Stimulated activated effector memory CD8-positive, alpha-beta T cell treated with anti-CD3 and anti-CD28 coated beads, Interleukin-12 subunit alpha, Interleukin-12 subunit beta, amount 100 ng/mL, for 72 hours (primary cell): ENCODE measurements around the gene KCNMB4.

Source experiments
- ATAC-seq: fragments of 150-1000 bp; cut with Tn5 transposase; 2 replicates; pipeline ENCODE4 v1.10.0; 2021
- DNase-seq, 2 donors: peaks; one replicate each; pipeline ENCODE4 v3.0.0; 2021 to 2022; ENCODE audit warnings: low spot score in 2 of 2
- H3K27ac Mint-ChIP-seq: one replicate; pipeline ENCODE4 v1.8.0; 2022; ENCODE audit warnings: mild to moderate bottlenecking, mixed read lengths
- H3K36me3 Mint-ChIP-seq: one replicate; pipeline ENCODE4 v1.8.0; 2022; ENCODE audit warnings: mild to moderate bottlenecking, mixed read lengths
- H3K4me1 Mint-ChIP-seq: one replicate; pipeline ENCODE4 v1.8.0; 2022; ENCODE audit warnings: mixed read lengths
- H3K4me3 Mint-ChIP-seq: one replicate; pipeline ENCODE4 v1.8.0; 2022; ENCODE audit warnings: mild to moderate bottlenecking, mixed read lengths
- H3K9me3 Mint-ChIP-seq: one replicate; pipeline ENCODE4 v1.8.0; 2022; ENCODE audit warnings: mixed read lengths

The KCNMB4 gene

GRCh38 chr12:70399311-70399710 is 33.2 kb downstream of the KCNMB4 start:
- no peaks in the 10 kb centered on the region for H3K36me3 Mint-ChIP-seq
- ATAC-seq (no peak), DNase-seq (no peak)
- no peak overlapping the region for H3K27ac Mint-ChIP-seq
- no peak overlapping the region for H3K4me3 Mint-ChIP-seq
- no peaks in the 10 kb centered on the region for H3K4me1 Mint-ChIP-seq
- H3K9me3 Mint-ChIP-seq, result no peaks in the 10 kb centered on the region

- ATAC-seq (no peak), DNase-seq (no peak)
- no peaks in the 10 kb centered on the region for H3K36me3 Mint-ChIP-seq
- H3K4me3 Mint-ChIP-seq, result no peak overlapping the region
- no peaks in the 10 kb centered on the region for H3K9me3 Mint-ChIP-seq
- H3K27ac Mint-ChIP-seq, result no peak overlapping the region
- H3K4me1 Mint-ChIP-seq, result no peaks in the 10 kb centered on the region
These were observed 34.0 kb downstream of the KCNMB4 start for GRCh38 chr12:70400124-70400523.

GRCh38 chr12:70402597-70402996 is 36.5 kb downstream of the KCNMB4 start:
- no peak overlapping the region for H3K4me3 Mint-ChIP-seq
- ATAC-seq (no peak), DNase-seq (no peak)

GRCh38 chr12:70403826-70404225 is 37.7 kb downstream of the KCNMB4 start:
- no peak overlapping the region for H3K4me3 Mint-ChIP-seq
- no peak overlapping the region for H3K27ac Mint-ChIP-seq
- H3K9me3 Mint-ChIP-seq, result no peaks in the 10 kb centered on the region
- H3K36me3 Mint-ChIP-seq, result no peaks in the 10 kb centered on the region
- H3K4me1 Mint-ChIP-seq, result no peaks in the 10 kb centered on the region
- DNase-seq (no peak), ATAC-seq (no peak)

More at GRCh38 chr12:70402597-70402996, 36.5 kb downstream of the KCNMB4 start:
- Mint-ChIP-seq H3K36me3 (no peaks in the 10 kb centered on the region), H3K27ac (no peak overlapping the region), H3K9me3 (no peaks in the 10 kb centered on the region), H3K4me1 (no peaks in the 10 kb centered on the region)

GRCh38 chr12:70408004-70408790 is 42.1 kb downstream of the KCNMB4 start:
- Mint-ChIP-seq H3K36me3 (no peaks in the 10 kb centered on the region), H3K9me3 (no peaks in the 10 kb centered on the region), H3K4me3 (no peak overlapping the region), H3K4me1 (no peaks in the 10 kb centered on the region), H3K27ac (no peak overlapping the region)
- DNase-seq (no peak), ATAC-seq (no peak)

- H3K27ac Mint-ChIP-seq, result no peak overlapping the region
- no peak overlapping the region for H3K4me3 Mint-ChIP-seq
- ATAC-seq (no peak), DNase-seq (no peak)
- H3K9me3 Mint-ChIP-seq, result no peaks in the 10 kb centered on the region
- no peaks in the 10 kb centered on the region for H3K36me3 Mint-ChIP-seq
- no peaks in the 10 kb centered on the region for H3K4me1 Mint-ChIP-seq
These were observed 49.9 kb downstream of the KCNMB4 start for GRCh38 chr12:70415987-70416386.

- no peak overlapping the region for H3K4me3 Mint-ChIP-seq
- H3K9me3 Mint-ChIP-seq, result no peaks in the 10 kb centered on the region
- ATAC-seq (no peak), DNase-seq (no peak)
- H3K4me1 Mint-ChIP-seq, result no peaks in the 10 kb centered on the region
- H3K27ac Mint-ChIP-seq, result no peak overlapping the region
- H3K36me3 Mint-ChIP-seq, result no peaks in the 10 kb centered on the region
These were observed 51.0 kb downstream of the KCNMB4 start for GRCh38 chr12:70417121-70417520.

GRCh38 chr12:70418101-70418500 is 52.0 kb downstream of the KCNMB4 start:
- DNase-seq (no peak), ATAC-seq (peak; percentile 46)
- Mint-ChIP-seq H3K9me3 (no peaks in the 10 kb centered on the region), H3K36me3 (no peaks in the 10 kb centered on the region), H3K4me3 (no peak overlapping the region), H3K4me1 (no peaks in the 10 kb centered on the region), H3K27ac (no peak overlapping the region)

- no peak for ATAC-seq
- Mint-ChIP-seq H3K4me1 (no peaks in the 10 kb centered on the region), H3K27ac (no peak overlapping the region), H3K9me3 (no peaks in the 10 kb centered on the region), H3K36me3 (no peaks in the 10 kb centered on the region), H3K4me3 (no peak overlapping the region)
- no peak for DNase-seq
These were observed 56.5 kb downstream of the KCNMB4 start for GRCh38 chr12:70422631-70423030.

GRCh38 chr12:70426620-70427019 is 60.5 kb downstream of the KCNMB4 start:
- no peak overlapping the region for H3K4me3 Mint-ChIP-seq
- H3K36me3 Mint-ChIP-seq, result no peaks in the 10 kb centered on the region
- no peak for DNase-seq
- H3K9me3 Mint-ChIP-seq, result no peaks in the 10 kb centered on the region
- H3K4me1 Mint-ChIP-seq, result no peaks in the 10 kb centered on the region
- no peak overlapping the region for H3K27ac Mint-ChIP-seq
- ATAC-seq, result no peak

GRCh38 chr12:70427611-70428010 is 61.5 kb downstream of the KCNMB4 start:
- DNase-seq (no peak), ATAC-seq (no peak)
- Mint-ChIP-seq H3K4me1 (no peaks in the 10 kb centered on the region), H3K36me3 (no peaks in the 10 kb centered on the region), H3K27ac (no peak overlapping the region), H3K4me3 (no peak overlapping the region), H3K9me3 (no peaks in the 10 kb centered on the region)

- ATAC-seq (no peak), DNase-seq (no peak)
- no peak overlapping the region for H3K27ac Mint-ChIP-seq
- no peaks in the 10 kb centered on the region for H3K36me3 Mint-ChIP-seq
- H3K4me1 Mint-ChIP-seq, result no peaks in the 10 kb centered on the region
- H3K4me3 Mint-ChIP-seq, result no peak overlapping the region
- no peaks in the 10 kb centered on the region for H3K9me3 Mint-ChIP-seq
These were observed 64.3 kb downstream of the KCNMB4 start for GRCh38 chr12:70430400-70430799.

- no peak overlapping the region for H3K27ac Mint-ChIP-seq
- H3K4me3 Mint-ChIP-seq, result no peak overlapping the region
- H3K9me3 Mint-ChIP-seq, result no peaks in the 10 kb centered on the region
- no peaks in the 10 kb centered on the region for H3K36me3 Mint-ChIP-seq
- no peaks in the 10 kb centered on the region for H3K4me1 Mint-ChIP-seq
- no peak for DNase-seq
- no peak for ATAC-seq
These were observed 70.7 kb downstream of the KCNMB4 start for GRCh38 chr12:70436836-70437235.

- no peaks in the 10 kb centered on the region for H3K9me3 Mint-ChIP-seq
- no peak for DNase-seq
- no peaks in the 10 kb centered on the region for H3K4me1 Mint-ChIP-seq
- H3K36me3 Mint-ChIP-seq, result no peaks in the 10 kb centered on the region
- H3K27ac Mint-ChIP-seq, result no peak overlapping the region
- H3K4me3 Mint-ChIP-seq, result no peak overlapping the region
- no peak for ATAC-seq
These were observed 77.1 kb downstream of the KCNMB4 start for GRCh38 chr12:70443062-70443673.

- no peak overlapping the region for H3K4me3 Mint-ChIP-seq
- H3K4me1 Mint-ChIP-seq, result no peaks in the 10 kb centered on the region
- no peak for ATAC-seq
- H3K36me3 Mint-ChIP-seq, result no peaks in the 10 kb centered on the region
- DNase-seq, result no peak
- no peak overlapping the region for H3K27ac Mint-ChIP-seq
- peaks cover 2% of the 10 kb centered on the region for H3K9me3 Mint-ChIP-seq
These were observed 78.8 kb downstream of the KCNMB4 start for GRCh38 chr12:70444903-70445302.

GRCh38 chr12:70448371-70448770 is 82.3 kb downstream of the KCNMB4 start:
- H3K4me3 Mint-ChIP-seq, result no peak overlapping the region
- peaks cover 10% of the 10 kb centered on the region for H3K9me3 Mint-ChIP-seq
- H3K27ac Mint-ChIP-seq, result no peak overlapping the region
- DNase-seq, result no peak
- H3K4me1 Mint-ChIP-seq, result no peaks in the 10 kb centered on the region
- no peak for ATAC-seq
- H3K36me3 Mint-ChIP-seq, result no peaks in the 10 kb centered on the region
